ENCODE data around the gene TMEM86A.
"Not testable (repeated sequence)": the region's sequence is repeated elsewhere in the genome, so short reads cannot be mapped to it uniquely, and the experiment has no call there.

TMEM86A gene

GRCh38 chr11:18684267-18684666 lies 14.3 kb upstream of the TMEM86A start:
- Mint-ChIP-seq H3K9me3 (no peaks in the 10 kb centered on the region), H3K27me3 (peaks cover 13 to 26% of the 10 kb centered on the region in 2 donors), H3K4me1 (no peaks in the 10 kb centered on the region), H3K36me3 (no peaks in the 10 kb centered on the region), H3K4me3 (no peak overlapping the region), H3K27ac (no peak overlapping the region)
- DNase-seq, result no peak
- no peak for ATAC-seq (replicated peaks)

DNA sequence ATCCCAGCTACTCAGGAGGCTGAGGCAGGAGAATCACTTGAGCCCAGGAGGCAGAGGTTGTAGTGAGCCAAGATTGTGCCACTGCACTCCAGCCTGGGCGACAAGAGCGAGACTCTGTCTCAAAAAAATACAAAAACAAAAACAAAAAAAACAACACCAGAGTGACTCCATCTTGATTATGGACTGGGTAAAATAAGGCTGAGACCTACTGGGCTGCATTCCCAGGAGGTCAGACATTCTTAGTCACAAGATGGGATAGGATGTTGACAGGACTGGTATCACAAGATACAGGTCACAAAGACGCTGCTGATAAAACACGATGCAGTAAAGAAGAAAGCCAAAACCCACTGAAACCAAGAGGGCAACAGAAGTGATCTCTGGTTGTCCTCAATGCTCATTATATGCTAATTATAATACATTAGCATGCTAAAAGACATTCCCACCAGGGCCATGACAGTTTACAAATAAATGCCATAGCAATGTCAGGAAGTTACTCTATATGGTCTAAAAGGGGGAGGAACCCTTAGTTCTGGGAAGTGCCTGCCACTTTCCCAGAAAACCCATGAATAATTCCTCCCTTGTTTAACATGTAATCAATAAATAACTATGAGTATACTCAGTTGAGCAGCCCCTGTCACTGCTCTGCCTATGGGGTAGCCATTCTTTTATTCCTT lies 7.0 kb upstream of the TMEM86A start:
- H3K4me1 Mint-ChIP-seq, result not testable (repeated sequence)

DNA sequence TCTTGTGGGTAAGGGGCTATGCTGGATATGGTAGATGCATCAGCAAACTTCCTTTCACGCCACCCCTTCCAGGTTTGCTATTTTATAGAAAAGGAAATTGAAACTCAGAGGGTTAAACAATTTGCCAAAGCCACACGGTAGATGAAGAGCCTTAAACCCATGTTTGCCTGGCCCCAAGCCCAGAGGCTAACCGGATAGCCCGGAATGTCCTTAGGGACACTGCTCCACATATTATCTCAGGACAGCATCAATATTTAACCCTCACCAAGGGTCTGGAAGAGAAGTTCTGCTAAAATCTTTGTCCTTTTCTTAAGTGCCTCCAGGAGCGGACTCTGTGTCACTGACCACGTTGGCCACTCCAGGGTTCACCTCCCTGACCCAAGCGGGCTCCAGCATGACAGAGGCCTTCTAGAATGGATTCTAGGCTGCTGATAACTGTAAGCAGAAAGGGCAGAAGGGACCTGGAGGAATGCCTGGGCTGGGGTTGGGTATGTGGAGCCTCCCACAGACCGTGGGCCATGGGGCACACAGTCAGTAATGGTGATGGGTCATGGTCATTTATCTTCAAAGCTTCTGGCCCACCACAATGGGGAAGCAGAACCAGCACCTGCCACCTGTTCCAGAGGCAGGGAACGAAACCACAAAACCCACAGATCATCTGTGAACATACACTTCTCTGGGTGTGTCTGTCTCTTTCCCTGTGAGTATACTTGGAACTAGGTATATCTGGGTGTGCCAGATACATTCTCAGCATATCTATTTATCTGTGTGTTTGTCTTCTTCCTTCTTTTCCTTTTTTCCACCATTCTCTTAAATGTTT lies 5.4 kb upstream of the TMEM86A start:
- DNase-seq (no peak), ATAC-seq (replicated peaks) (no peak)
- H3K27me3 Mint-ChIP-seq, result peaks cover 0 to 5% of the 10 kb centered on the region in 2 donors
- H3K9me3 Mint-ChIP-seq, result no peaks in the 10 kb centered on the region
- no peaks in the 10 kb centered on the region for H3K36me3 Mint-ChIP-seq
- no peak overlapping the region for H3K4me3 Mint-ChIP-seq
- H3K4me1 Mint-ChIP-seq, result peaks cover 3 to 4% of the 10 kb centered on the region in 2 donors
- no peak overlapping the region for H3K27ac Mint-ChIP-seq

More for the DNA sequence above, 7.0 kb upstream of the TMEM86A start:
- H3K4me3 Mint-ChIP-seq; ATAC-seq (replicated peaks); H3K36me3 Mint-ChIP-seq; H3K9me3 Mint-ChIP-seq; DNase-seq; H3K27ac Mint-ChIP-seq; H3K27me3 Mint-ChIP-seq: not testable (repeated sequence)

- Mint-ChIP-seq H3K27ac (no peak overlapping the region), H3K4me1 (peaks cover 15 to 21% of the 10 kb centered on the region in 2 donors), H3K9me3 (no peaks in the 10 kb centered on the region), H3K27me3 (peaks cover 17 to 20% of the 10 kb centered on the region in 2 donors), H3K4me3 (no peak overlapping the region), H3K36me3 (no peaks in the 10 kb centered on the region)
- ATAC-seq (replicated peaks) (no peak), DNase-seq (no peak)
Measured at GRCh38 chr11:18696638-18697225, 1.8 kb upstream of the TMEM86A start.

DNA sequence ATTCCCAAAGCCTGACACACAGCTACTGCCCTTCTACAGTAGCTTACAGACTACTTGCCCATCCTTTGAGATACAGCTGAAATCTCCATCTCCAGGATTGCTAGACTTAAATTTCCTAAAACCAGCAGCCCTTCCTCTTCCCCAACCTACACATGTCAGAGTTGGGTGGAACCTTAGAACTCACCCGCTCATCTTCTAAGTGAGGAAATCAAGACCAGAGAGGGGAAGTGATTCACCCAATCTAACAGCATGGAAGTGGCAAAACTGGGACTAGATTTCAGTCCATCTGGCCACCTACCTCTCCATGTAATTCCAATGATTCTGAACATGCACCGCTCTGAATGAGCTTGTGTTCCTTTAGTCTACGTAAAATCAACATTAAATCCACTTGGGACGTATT lies 1.0 kb upstream of the TMEM86A start:
- Mint-ChIP-seq H3K4me3 (no peak overlapping the region), H3K9me3 (no peaks in the 10 kb centered on the region), H3K27ac (no peak overlapping the region), H3K27me3 (peaks cover 16 to 20% of the 10 kb centered on the region in 2 donors), H3K36me3 (no peaks in the 10 kb centered on the region), H3K4me1 (peaks cover 15 to 21% of the 10 kb centered on the region in 2 donors)
- ATAC-seq (replicated peaks), result no peak
- DNase-seq, result no peak

DNA sequence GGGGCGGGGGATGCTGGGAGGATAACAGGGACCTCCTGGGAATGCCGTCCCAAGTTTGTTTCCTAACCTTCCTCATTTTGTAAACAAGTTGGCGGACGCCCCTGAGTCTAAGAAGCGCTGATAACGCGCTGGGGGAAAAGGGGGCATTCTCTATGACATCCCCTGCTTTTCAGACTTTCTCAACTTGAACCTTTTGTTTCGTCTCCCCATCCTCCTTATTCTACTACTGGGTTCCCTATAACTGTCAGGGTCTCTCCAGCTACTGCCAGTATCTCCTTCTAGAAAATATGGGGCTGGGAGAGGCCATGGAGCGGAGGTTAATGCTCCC lies 654 bp downstream of the TMEM86A start:
- Mint-ChIP-seq H3K36me3 (peaks cover 0 to 4% of the 10 kb centered on the region in 2 donors), H3K4me3 (peak overlapping the region; percentile 74 to 76), H3K27me3 (peaks cover 20 to 21% of the 10 kb centered on the region in 2 donors), H3K27ac (no peak overlapping the region), H3K4me1 (peaks cover 17 to 21% of the 10 kb centered on the region in 2 donors), H3K9me3 (no peaks in the 10 kb centered on the region)
- ATAC-seq (replicated peaks) (no peak), DNase-seq (no peak)

DNA sequence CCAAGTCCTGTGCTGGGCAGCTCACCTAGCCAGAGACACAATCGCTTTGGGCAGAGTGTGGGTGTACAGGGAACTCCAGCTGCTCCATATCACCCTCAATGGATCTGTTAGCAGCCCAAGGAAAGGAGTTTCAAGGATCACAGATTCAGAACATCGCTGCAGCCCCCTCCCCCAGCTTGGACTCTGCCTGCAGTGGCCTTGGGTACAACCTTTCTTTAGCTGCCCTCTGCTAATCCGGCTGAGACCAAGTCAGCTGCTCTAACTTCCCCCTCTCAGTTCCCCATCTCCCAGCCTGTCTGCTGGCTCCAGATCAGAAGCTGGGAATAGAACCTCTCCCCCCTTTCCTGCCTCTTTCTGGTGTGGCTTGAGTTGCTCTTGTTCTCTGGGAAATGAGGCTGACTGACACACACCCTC lies 1.3 kb downstream of the TMEM86A start:
- DNase-seq (no peak), ATAC-seq (replicated peaks) (no peak)
- H3K9me3 Mint-ChIP-seq, result no peaks in the 10 kb centered on the region
- H3K4me1 Mint-ChIP-seq, result peaks cover 18 to 23% of the 10 kb centered on the region in 2 donors
- H3K27ac Mint-ChIP-seq, result peak overlapping the region; percentile 21
- peaks cover 20 to 24% of the 10 kb centered on the region in 2 donors for H3K27me3 Mint-ChIP-seq
- H3K4me3 Mint-ChIP-seq, result peak overlapping the region; percentile 74 to 76
- H3K36me3 Mint-ChIP-seq, result peaks cover 0 to 4% of the 10 kb centered on the region in 2 donors

- H3K27ac Mint-ChIP-seq, result peak overlapping the region; percentile 21
- peak overlapping the region in 1 of 2 donors; percentile 25 for H3K4me3 Mint-ChIP-seq
- H3K27me3 Mint-ChIP-seq, result peaks cover 20 to 29% of the 10 kb centered on the region in 2 donors
- peaks cover 0 to 4% of the 10 kb centered on the region in 2 donors for H3K36me3 Mint-ChIP-seq
- peaks cover 22 to 29% of the 10 kb centered on the region in 2 donors for H3K4me1 Mint-ChIP-seq
- no peak for ATAC-seq (replicated peaks)
- H3K9me3 Mint-ChIP-seq, result no peaks in the 10 kb centered on the region
- no peak for DNase-seq
Measured at GRCh38 chr11:18700375-18700774, 1.8 kb downstream of the TMEM86A start.

- Mint-ChIP-seq H3K9me3 (no peaks in the 10 kb centered on the region), H3K36me3 (peaks cover 0 to 4% of the 10 kb centered on the region in 2 donors), H3K4me3 (no peak overlapping the region), H3K4me1 (peaks cover 27 to 33% of the 10 kb centered on the region in 2 donors), H3K27ac (no peak overlapping the region), H3K27me3 (peaks cover 20 to 33% of the 10 kb centered on the region in 2 donors)
- ATAC-seq (replicated peaks) (no peak), DNase-seq (no peak)
Measured at GRCh38 chr11:18700872-18701271, 2.3 kb downstream of the TMEM86A start.

DNA sequence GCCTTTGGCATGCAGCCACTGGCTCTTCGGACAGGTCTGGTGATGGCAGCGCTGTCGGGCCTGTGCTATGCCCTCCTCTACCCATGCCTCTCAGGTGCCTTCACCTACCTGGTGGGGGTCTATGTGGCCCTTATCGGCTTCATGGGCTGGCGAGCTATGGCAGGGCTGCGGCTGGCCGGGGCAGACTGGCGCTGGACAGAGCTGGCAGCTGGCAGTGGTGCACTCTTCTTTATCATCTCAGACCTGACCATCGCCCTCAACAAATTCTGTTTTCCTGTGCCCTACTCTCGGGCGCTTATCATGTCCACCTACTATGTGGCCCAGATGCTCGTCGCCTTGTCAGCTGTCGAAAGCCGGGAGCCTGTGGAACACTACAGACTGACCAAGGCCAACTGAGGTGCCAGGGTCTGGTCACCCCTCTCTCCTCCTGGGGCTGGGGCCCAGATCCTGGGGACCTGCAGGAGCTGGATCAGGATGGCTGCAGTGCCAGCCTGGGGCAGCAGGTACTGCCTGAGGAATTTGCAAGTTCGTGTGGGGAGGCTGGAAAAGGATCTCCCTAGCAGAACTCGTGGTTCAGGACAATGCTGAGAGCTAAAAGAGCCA lies 3.1 kb downstream of the TMEM86A start:
- H3K27me3 Mint-ChIP-seq, result peaks cover 23 to 36% of the 10 kb centered on the region in 2 donors
- no peak overlapping the region for H3K4me3 Mint-ChIP-seq
- peaks cover 32 to 42% of the 10 kb centered on the region in 2 donors for H3K4me1 Mint-ChIP-seq
- no peak for ATAC-seq (replicated peaks)
- DNase-seq, result no peak
- H3K36me3 Mint-ChIP-seq, result peaks cover 0 to 4% of the 10 kb centered on the region in 2 donors
- H3K9me3 Mint-ChIP-seq, result no peaks in the 10 kb centered on the region
- H3K27ac Mint-ChIP-seq, result no peak overlapping the region

GRCh38 chr11:18703001-18703763 lies 4.6 kb downstream of the TMEM86A start:
- ATAC-seq (replicated peaks), result no peak
- Mint-ChIP-seq H3K27ac (no peak overlapping the region), H3K9me3 (no peaks in the 10 kb centered on the region), H3K4me3 (no peak overlapping the region), H3K36me3 (peaks cover 0 to 4% of the 10 kb centered on the region in 2 donors), H3K27me3 (peaks cover 25 to 39% of the 10 kb centered on the region in 2 donors), H3K4me1 (peaks cover 33 to 42% of the 10 kb centered on the region in 2 donors)
- no peak for DNase-seq

GRCh38 chr11:18704045-18704645 lies 5.6 kb downstream of the TMEM86A start:
- DNase-seq, result no peak
- H3K27ac Mint-ChIP-seq, result no peak overlapping the region
- peaks cover 0 to 4% of the 10 kb centered on the region in 2 donors for H3K36me3 Mint-ChIP-seq
- no peaks in the 10 kb centered on the region for H3K9me3 Mint-ChIP-seq
- no peak overlapping the region for H3K4me3 Mint-ChIP-seq
- ATAC-seq (replicated peaks), result no peak
- H3K4me1 Mint-ChIP-seq, result peaks cover 30 to 38% of the 10 kb centered on the region in 2 donors
- peaks cover 25 to 39% of the 10 kb centered on the region in 2 donors for H3K27me3 Mint-ChIP-seq

DNA sequence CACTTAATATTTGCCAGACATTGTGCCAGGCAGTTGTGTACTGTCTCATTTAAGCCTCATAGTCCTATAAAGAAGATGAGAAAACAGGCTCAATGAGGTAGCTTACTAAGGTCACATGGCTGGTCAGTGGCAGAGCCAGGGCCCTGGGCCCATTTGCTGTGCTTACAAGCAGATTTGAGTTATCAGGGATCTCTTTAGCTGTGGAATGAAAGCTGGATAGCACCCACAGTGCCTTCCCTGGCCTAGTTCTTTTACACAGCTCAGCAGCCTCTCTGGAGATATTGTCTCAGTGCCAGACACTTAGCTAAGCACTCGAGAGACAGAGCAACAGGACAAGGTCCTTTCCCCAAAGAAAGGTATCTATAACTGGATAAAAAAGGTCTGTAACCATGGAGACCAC lies 6.1 kb downstream of the TMEM86A start:
- Mint-ChIP-seq H3K27me3 (peaks cover 21 to 37% of the 10 kb centered on the region in 2 donors), H3K9me3 (no peaks in the 10 kb centered on the region), H3K4me1 (peaks cover 26 to 32% of the 10 kb centered on the region in 2 donors), H3K36me3 (peaks cover 0 to 4% of the 10 kb centered on the region in 2 donors), H3K4me3 (peak overlapping the region in 1 of 2 donors; percentile 45), H3K27ac (no peak overlapping the region)
- DNase-seq, result no peak
- ATAC-seq (replicated peaks), result no peak
